ENCODE results near the gene ICE2. TPM values are rescaled to one million over a fixed set of nuclear protein-coding genes. Genes with fewer than 3 reads are reported as not detected.
A peak's percentile ranks its signal among the peaks of the same experiment; 100 is the strongest.

Gene ICE2
- total RNA-seq, 1 donor from 2014 or later: 42.2 TPM

GRCh38 chr15:60397772-60398445 lies 81.0 kb downstream of the ICE2 start, which contains the start of gene ANXA2:
Gene ANXA2, minus strand, starts transcription at chr15:60397986. Its CDS starts 11,911 bp downstream, at chr15:60386075.
- H3K36me3 Mint-ChIP-seq (ENCODE audit: low read depth, unreplicated experiment): peaks cover 4% of the 10 kb centered on the region
- no peak for TF ChIP-seq CTCF (IDR thresholded peaks at IDR 0.05; ENCODE audit: unreplicated experiment)
- DNase-seq (ENCODE audit: low spot score): peak; percentile 57
- H3K9me3 Mint-ChIP-seq (ENCODE audit: unreplicated experiment): no peaks in the 10 kb centered on the region
- peak within 1 kb of the TSS; percentile 87 for H3K27ac Mint-ChIP-seq (ENCODE audit: unreplicated experiment)
- H3K4me1 Mint-ChIP-seq (ENCODE audit: unreplicated experiment): peaks cover 50% of the 10 kb centered on the region
- peak within 1 kb of the TSS; percentile 94 for H3K4me3 Mint-ChIP-seq (ENCODE audit: unreplicated experiment)
- H3K27me3 Mint-ChIP-seq (ENCODE audit: unreplicated experiment): peaks cover 13% of the 10 kb centered on the region

- Mint-ChIP-seq H3K27ac (ENCODE audit: unreplicated experiment) (peak overlapping the region; percentile 81), H3K27me3 (ENCODE audit: unreplicated experiment) (peaks cover 13% of the 10 kb centered on the region), H3K9me3 (ENCODE audit: unreplicated experiment) (no peaks in the 10 kb centered on the region), H3K4me1 (ENCODE audit: unreplicated experiment) (peaks cover 46% of the 10 kb centered on the region), H3K4me3 (ENCODE audit: unreplicated experiment) (peak overlapping the region; percentile 94), H3K36me3 (ENCODE audit: low read depth, unreplicated experiment) (peaks cover 4% of the 10 kb centered on the region)
- peak; percentile 68 for DNase-seq (ENCODE audit: low spot score)
- no peak for TF ChIP-seq CTCF (IDR thresholded peaks at IDR 0.05; ENCODE audit: unreplicated experiment)
These were observed 81.8 kb downstream of the ICE2 start for GRCh38 chr15:60396958-60397771.

- no peak for DNase-seq (ENCODE audit: low spot score)
- H3K9me3 Mint-ChIP-seq (ENCODE audit: unreplicated experiment): no peaks in the 10 kb centered on the region
- peaks cover 49% of the 10 kb centered on the region for H3K4me1 Mint-ChIP-seq (ENCODE audit: unreplicated experiment)
- TF ChIP-seq CTCF (IDR thresholded peaks at IDR 0.05; ENCODE audit: unreplicated experiment): no peak
- H3K36me3 Mint-ChIP-seq (ENCODE audit: low read depth, unreplicated experiment): peaks cover 4% of the 10 kb centered on the region
- peak overlapping the region; percentile 68 for H3K27ac Mint-ChIP-seq (ENCODE audit: unreplicated experiment)
- peak overlapping the region; percentile 94 for H3K4me3 Mint-ChIP-seq (ENCODE audit: unreplicated experiment)
- H3K27me3 Mint-ChIP-seq (ENCODE audit: unreplicated experiment): peaks cover 13% of the 10 kb centered on the region
These were observed 82.4 kb downstream of the ICE2 start for GRCh38 chr15:60396560-60396957.

- peaks cover 13% of the 10 kb centered on the region for H3K27me3 Mint-ChIP-seq (ENCODE audit: unreplicated experiment)
- no peak for DNase-seq (ENCODE audit: low spot score)
- H3K9me3 Mint-ChIP-seq (ENCODE audit: unreplicated experiment): no peaks in the 10 kb centered on the region
- peaks cover 4% of the 10 kb centered on the region for H3K36me3 Mint-ChIP-seq (ENCODE audit: low read depth, unreplicated experiment)
- H3K4me1 Mint-ChIP-seq (ENCODE audit: unreplicated experiment): peaks cover 53% of the 10 kb centered on the region
- TF ChIP-seq CTCF (IDR thresholded peaks at IDR 0.05; ENCODE audit: unreplicated experiment): no peak
- no peak overlapping the region for H3K27ac Mint-ChIP-seq (ENCODE audit: unreplicated experiment)
- H3K4me3 Mint-ChIP-seq (ENCODE audit: unreplicated experiment): peak overlapping the region; percentile 94
These were observed 82.8 kb downstream of the ICE2 start for GRCh38 chr15:60396100-60396499.

Measured in endothelial cell (in vitro differentiated cells).